MM.1S (cell line): ENCODE results near the gene IDH1.

Experiments used
- CTCF ChIP-seq: fragments of 300-600 bp; sonication (generic); IDR thresholded peaks from 2 replicates; pipeline ENCODE4 v1.5.1; 2016; ENCODE audit warnings: antibody characterized with exemption, low read length, mixed read lengths
- EZH2 ChIP-seq: fragments of 300-600 bp; sonication (generic); optimal IDR thresholded peaks from 2 replicates; pipeline ENCODE3; 2017; ENCODE audit warnings: low read depth, mild to moderate bottlenecking, antibody characterized with exemption, low read length, mixed read lengths

- no peak for TF ChIP-seq CTCF
- no peak for TF ChIP-seq EZH2
Measured at GRCh38 chr2:208279236-208279635, 24.4 kb upstream of the IDH1 start.
